ENCODE results near the gene CLIC5.

Gene CLIC5

GRCh38 chr6:45951321-45952167 lies 64.1 kb downstream of the CLIC5 start:
- TF ChIP-seq EZH2 (IDR thresholded peaks at IDR 0.05; ENCODE audit: borderline replicate concordance, low read length) = no peak
- no peak for TF ChIP-seq CTCF (IDR thresholded peaks at IDR 0.05; ENCODE audit: low read length)
- Histone ChIP-seq H3K4me2 (ENCODE audit: low read length) (no peak overlapping the region), H4K20me1 (ENCODE audit: insufficient read depth, low read length) (no peaks in the 10 kb centered on the region), H3K9ac (ENCODE audit: low read length) (no peak overlapping the region), H3K9me2 (ENCODE audit: low read depth, low read length) (no peaks in the 10 kb centered on the region), H3K27me3 (ENCODE audit: insufficient read depth, low read length) (no peaks in the 10 kb centered on the region), H2AFZ (ENCODE audit: low read length) (no peak overlapping the region), H3K79me2 (ENCODE audit: insufficient read depth, low read length) (no peaks in the 10 kb centered on the region), H3K4me3 (ENCODE audit: low read depth, low read length, poor library complexity, severe bottlenecking) (no peak overlapping the region), H3K9me3 (ENCODE audit: low read length) (no peaks in the 10 kb centered on the region), H3F3A (ENCODE audit: insufficient read depth, low read length) (no peaks in the 10 kb centered on the region), H3K27ac (ENCODE audit: low read depth, low read length, poor library complexity, severe bottlenecking) (no peak overlapping the region), H3K4me1 (ENCODE audit: insufficient read depth, low read length, severe bottlenecking) (no peaks in the 10 kb centered on the region), H3K36me3 (ENCODE audit: insufficient read depth, low read length) (no peaks in the 10 kb centered on the region)

- Histone ChIP-seq H3K4me3 (ENCODE audit: low read depth, low read length, poor library complexity, severe bottlenecking) (no peak overlapping the region), H3K27ac (ENCODE audit: low read depth, low read length, poor library complexity, severe bottlenecking) (no peak overlapping the region), H2AFZ (ENCODE audit: low read length) (no peak overlapping the region), H3K4me2 (ENCODE audit: low read length) (no peak overlapping the region), H3K9me2 (ENCODE audit: low read depth, low read length) (no peaks in the 10 kb centered on the region), H3K4me1 (ENCODE audit: insufficient read depth, low read length, severe bottlenecking) (no peaks in the 10 kb centered on the region), H3K9me3 (ENCODE audit: low read length) (no peaks in the 10 kb centered on the region), H3K27me3 (ENCODE audit: insufficient read depth, low read length) (no peaks in the 10 kb centered on the region), H3K79me2 (ENCODE audit: insufficient read depth, low read length) (no peaks in the 10 kb centered on the region), H3F3A (ENCODE audit: insufficient read depth, low read length) (no peaks in the 10 kb centered on the region), H3K36me3 (ENCODE audit: insufficient read depth, low read length) (no peaks in the 10 kb centered on the region), H4K20me1 (ENCODE audit: insufficient read depth, low read length) (no peaks in the 10 kb centered on the region), H3K9ac (ENCODE audit: low read length) (no peak overlapping the region)
- no peak for TF ChIP-seq EZH2 (IDR thresholded peaks at IDR 0.05; ENCODE audit: borderline replicate concordance, low read length)
- TF ChIP-seq CTCF (IDR thresholded peaks at IDR 0.05; ENCODE audit: low read length) = no peak
Measured at GRCh38 chr6:45949256-45949655, 66.4 kb downstream of the CLIC5 start.

GRCh38 chr6:45947807-45948206 lies 67.9 kb downstream of the CLIC5 start:
- Histone ChIP-seq H3K4me2 (ENCODE audit: low read length) (no peak overlapping the region), H3F3A (ENCODE audit: insufficient read depth, low read length) (no peaks in the 10 kb centered on the region), H3K9ac (ENCODE audit: low read length) (no peak overlapping the region), H3K27me3 (ENCODE audit: insufficient read depth, low read length) (no peaks in the 10 kb centered on the region), H3K9me3 (ENCODE audit: low read length) (no peaks in the 10 kb centered on the region), H3K79me2 (ENCODE audit: insufficient read depth, low read length) (no peaks in the 10 kb centered on the region), H3K36me3 (ENCODE audit: insufficient read depth, low read length) (no peaks in the 10 kb centered on the region), H3K4me3 (ENCODE audit: low read depth, low read length, poor library complexity, severe bottlenecking) (no peak overlapping the region), H3K4me1 (ENCODE audit: insufficient read depth, low read length, severe bottlenecking) (no peaks in the 10 kb centered on the region), H2AFZ (ENCODE audit: low read length) (no peak overlapping the region), H3K27ac (ENCODE audit: low read depth, low read length, poor library complexity, severe bottlenecking) (no peak overlapping the region), H4K20me1 (ENCODE audit: insufficient read depth, low read length) (no peaks in the 10 kb centered on the region), H3K9me2 (ENCODE audit: low read depth, low read length) (no peaks in the 10 kb centered on the region)
- TF ChIP-seq EZH2 (IDR thresholded peaks at IDR 0.05; ENCODE audit: borderline replicate concordance, low read length) (no peak), CTCF (IDR thresholded peaks at IDR 0.05; ENCODE audit: low read length) (no peak)
